SU-DHL-6 (cell line): Measurements from ENCODE around the gene RMND5B.

ENCODE experiments used
- H2AFZ ChIP-seq: fragments of 200-600 bp; sonication (generic); 2 replicates; pipeline ENCODE4 v1.6.1; 2014; ENCODE audit warnings: low read depth, mild to moderate bottlenecking, moderate library complexity, mixed read lengths, antibody characterized with exemption, low read length; ENCODE audit not compliant: severe bottlenecking
- H3F3A ChIP-seq: fragments of 200-600 bp; shearing (Covaris generic); 2 replicates; pipeline ENCODE4 v1.6.0; 2016; ENCODE audit warnings: antibody characterized with exemption, mild to moderate bottlenecking; ENCODE audit not compliant: insufficient read depth
- H3K27ac ChIP-seq: fragments of 200-600 bp; sonication (generic); 2 replicates; pipeline ENCODE4 v1.5.1; 2016; ENCODE audit warnings: low read depth, mild to moderate bottlenecking, low read length, moderate library complexity, mixed read lengths
- H3K27me3 ChIP-seq: fragments of 200-600 bp; sonication (generic), shearing (Covaris generic); 2 replicates; pipeline ENCODE4 v1.6.0; 2014; ENCODE audit warnings: mild to moderate bottlenecking, low read length
- H3K36me3 ChIP-seq: fragments of 200-600 bp; sonication (generic); 2 replicates; pipeline ENCODE4 v1.6.1; 2014; ENCODE audit warnings: mild to moderate bottlenecking, low read length, mixed read lengths
- H3K4me2 ChIP-seq: fragments of 300-600, 200-600 bp; shearing (Covaris generic), sonication (generic); 2 replicates; pipeline ENCODE4 v1.6.0; 2014; ENCODE audit warnings: low read length, low read depth, mild to moderate bottlenecking; ENCODE audit not compliant: poor library complexity, severe bottlenecking
- H3K4me3 ChIP-seq: fragments of 200-600 bp; sonication (generic); 2 replicates; pipeline ENCODE4 v1.5.1; 2014; ENCODE audit warnings: antibody characterized with exemption, low read length, mild to moderate bottlenecking, mixed read lengths; ENCODE audit not compliant: insufficient read depth, poor library complexity, severe bottlenecking
- H3K79me2 ChIP-seq: fragments of 200-600 bp; sonication (generic); 2 replicates; pipeline ENCODE4 v1.6.1; 2014; ENCODE audit warnings: mild to moderate bottlenecking, low read length, moderate library complexity; ENCODE audit not compliant: insufficient read depth
- H3K9ac ChIP-seq: fragments of 200-600 bp; sonication (generic); 2 replicates; pipeline ENCODE4 v1.7.0; 2014; ENCODE audit warnings: mild to moderate bottlenecking, low read length
- H3K9me2 ChIP-seq: fragments of 200-600 bp; sonication (generic); replicated peaks from 2 replicates; pipeline ENCODE4 v1.6.1; 2014; ENCODE audit warnings: low read length; ENCODE audit not compliant: insufficient read depth
- H3K9me3 ChIP-seq: fragments of 200-600 bp; sonication (generic); 2 replicates; pipeline ENCODE4 v1.6.1; 2014; ENCODE audit warnings: low read length, mixed read lengths; ENCODE audit not compliant: insufficient read depth
- H4K20me1 ChIP-seq: fragments of 200-600 bp; sonication (generic); 2 replicates; pipeline ENCODE4 v1.6.1; 2014; ENCODE audit warnings: low read depth, mild to moderate bottlenecking, antibody characterized with exemption, low read length, moderate library complexity, mixed read lengths
- CTCF ChIP-seq: fragments of 200-600 bp; sonication (generic); IDR thresholded peaks from one replicate; pipeline ENCODE4 v1.5.1; 2017; ENCODE audit warnings: antibody characterized with exemption, mild to moderate bottlenecking, low read length, moderate library complexity; ENCODE audit not compliant: insufficient read depth, poor library complexity, severe bottlenecking
- EZH2phosphoT487 ChIP-seq: fragments of 200-600 bp; sonication (generic), shearing (Covaris generic); conservative IDR thresholded peaks from 2 replicates; pipeline ENCODE4 v1.6.1; 2018; ENCODE audit warnings: mild to moderate bottlenecking, antibody characterized with exemption, low read length, moderate library complexity, mixed read lengths

Gene RMND5B

GRCh38 chr5:178147406-178147805 is 16.6 kb downstream of the RMND5B start:
- no peaks in the 10 kb centered on the region for H3K36me3 ChIP-seq
- H3K79me2 ChIP-seq, result peaks cover under 1% of the 10 kb centered on the region; the same call in 1 of the 2 replicates
- H3K9ac ChIP-seq, result no peak overlapping the region
- H2AFZ ChIP-seq, result no peak overlapping the region
- H3F3A ChIP-seq, result peaks cover 17% of the 10 kb centered on the region
- no peak for TF ChIP-seq CTCF
- no peak for TF ChIP-seq EZH2phosphoT487
- no peaks in the 10 kb centered on the region for H3K9me3 ChIP-seq
- H3K27me3 ChIP-seq, result no peaks in the 10 kb centered on the region
- H3K27ac ChIP-seq, result no peak overlapping the region
- no peaks in the 10 kb centered on the region for H3K9me2 ChIP-seq
- no peak overlapping the region for H3K4me2 ChIP-seq
- H3K4me3 ChIP-seq, result no peak overlapping the region
- H4K20me1 ChIP-seq, result no peaks in the 10 kb centered on the region

GRCh38 chr5:178149199-178149932 is 18.6 kb downstream of the RMND5B start:
- TF ChIP-seq EZH2phosphoT487, result no peak
- TF ChIP-seq CTCF, result no peak
- H3K4me2 ChIP-seq, result no peak overlapping the region
- no peak overlapping the region for H3K4me3 ChIP-seq
- no peaks in the 10 kb centered on the region for H3K9me3 ChIP-seq
- H3K27me3 ChIP-seq, result no peaks in the 10 kb centered on the region
- H3K79me2 ChIP-seq, result peaks cover 10% of the 10 kb centered on the region
- no peaks in the 10 kb centered on the region for H4K20me1 ChIP-seq
- H3K9ac ChIP-seq, result no peak overlapping the region
- H3K27ac ChIP-seq, result no peak overlapping the region
- H3K36me3 ChIP-seq, result no peaks in the 10 kb centered on the region
- H3F3A ChIP-seq, result peaks cover 18% of the 10 kb centered on the region
- H2AFZ ChIP-seq, result no peak overlapping the region
- no peaks in the 10 kb centered on the region for H3K9me2 ChIP-seq

- H3K36me3 ChIP-seq, result no peaks in the 10 kb centered on the region
- H3K27me3 ChIP-seq, result no peaks in the 10 kb centered on the region
- H2AFZ ChIP-seq, result no peak overlapping the region
- H3K9ac ChIP-seq, result no peak overlapping the region
- H3F3A ChIP-seq, result peaks cover 19% of the 10 kb centered on the region; the same call in 1 of the 2 replicates
- no peak overlapping the region for H3K27ac ChIP-seq
- H3K79me2 ChIP-seq, result peaks cover 10% of the 10 kb centered on the region
- no peak overlapping the region for H3K4me2 ChIP-seq
- TF ChIP-seq CTCF (no peak), EZH2phosphoT487 (no peak)
- H3K4me3 ChIP-seq, result no peak overlapping the region
- no peaks in the 10 kb centered on the region for H3K9me2 ChIP-seq
- H3K9me3 ChIP-seq, result no peaks in the 10 kb centered on the region
- no peaks in the 10 kb centered on the region for H4K20me1 ChIP-seq
Observed at GRCh38 chr5:178150977-178151734, 20.3 kb downstream of the RMND5B start.
